Naive thymus-derived CD4-positive, alpha-beta T cell (primary cell): ENCODE results near the gene TBPL2. TPM values are rescaled to one million over a fixed set of nuclear protein-coding genes. Genes with fewer than 3 reads are reported as not detected.

Experiments used
- ATAC-seq: fragments of 150-1000 bp; cut with Tn5 transposase; 2 replicates; pipeline ENCODE4 v1.10.0; 2021; ENCODE audit warnings: mild to moderate bottlenecking, moderate library complexity
- CTCF ChIA-PET: fragments of 350-600 bp; sonication (Branson Sonifier 250); formaldehyde crosslinking; loops from one replicate; lab custom pipeline; 2021; ENCODE audit warnings: antibody characterized with exemption; lab: Charles Lee
- POLR2A ChIA-PET: fragments of 350-600 bp; sonication (Branson Sonifier 250); formaldehyde crosslinking; loops from one replicate; lab custom pipeline; 2021; ENCODE audit warnings: antibody characterized with exemption, inconsistent platforms; lab: Charles Lee
- DNase-seq, 9 donors: peaks; one replicate each; pipeline versions ENCODE4 v3.0.0 to v3.0.0-alpha.2; 2020 to 2022; ENCODE audit warnings: mixed read lengths in 1 of 9
- H3K27ac ChIP-seq: one replicate; pipeline ENCODE4 v1.7.0; 2013; ENCODE audit warnings: mild to moderate bottlenecking, low read depth, low read length, moderate library complexity
- H3K27me3 ChIP-seq, 2 donors: one replicate each; pipeline ENCODE4 v1.7.0; 2013; ENCODE audit warnings: low read length in 2 of 2, mild to moderate bottlenecking in 2 of 2, moderate library complexity in 2 of 2; ENCODE audit not compliant: control insufficient read depth in 2 of 2, insufficient read depth in 2 of 2
- H3K36me3 ChIP-seq, 3 experiments: 1 replicate in 2 of 3; 2 replicates in 1 of 3; pipeline ENCODE4 v1.7.0; 2013; ENCODE audit warnings: low read length in 3 of 3, mild to moderate bottlenecking in 3 of 3, moderate library complexity in 1 of 3; ENCODE audit not compliant: insufficient read depth in 3 of 3, control insufficient read depth in 2 of 3
- H3K4me1 ChIP-seq, 2 donors: one replicate each; pipeline ENCODE4 v1.7.0; 2013; ENCODE audit warnings: low read length in 2 of 2, mild to moderate bottlenecking in 2 of 2, moderate library complexity in 1 of 2; ENCODE audit not compliant: control insufficient read depth in 2 of 2, insufficient read depth in 2 of 2
- H3K4me3 ChIP-seq: 2 replicates; pipeline ENCODE4 v1.7.0; 2013; ENCODE audit warnings: mild to moderate bottlenecking, low read length
- H3K9me3 ChIP-seq, 3 experiments: 1 replicate in 2 of 3; 2 replicates in 1 of 3; pipeline ENCODE4 v1.7.0; 2013; ENCODE audit warnings: low read length in 3 of 3; ENCODE audit not compliant: control insufficient read depth in 2 of 3
- H3K27ac Mint-ChIP-seq, 9 donors: one replicate each; pipeline ENCODE4 v1.8.0; 2020 to 2022; ENCODE audit warnings: mixed read lengths in 9 of 9, mild to moderate bottlenecking in 8 of 9, moderate library complexity in 5 of 9, inconsistent platforms in 2 of 9
- H3K27me3 Mint-ChIP-seq, 5 donors: one replicate each; pipeline ENCODE4 v1.8.0; 2021 to 2022; ENCODE audit warnings: mixed read lengths in 5 of 5, mild to moderate bottlenecking in 1 of 5
- H3K36me3 Mint-ChIP-seq, 5 donors: one replicate each; pipeline ENCODE4 v1.8.0; 2020 to 2022; ENCODE audit warnings: mixed read lengths in 5 of 5, mild to moderate bottlenecking in 3 of 5, inconsistent platforms in 1 of 5
- H3K4me1 Mint-ChIP-seq, 7 donors: one replicate each; pipeline ENCODE4 v1.8.0; 2020 to 2022; ENCODE audit warnings: mixed read lengths in 7 of 7, mild to moderate bottlenecking in 3 of 7, inconsistent platforms in 1 of 7
- H3K4me3 Mint-ChIP-seq, 10 donors: one replicate each; pipeline ENCODE4 v1.8.0; 2020 to 2022; ENCODE audit warnings: mild to moderate bottlenecking in 10 of 10, mixed read lengths in 10 of 10, moderate library complexity in 6 of 10, inconsistent platforms in 2 of 10
- H3K9me3 Mint-ChIP-seq, 11 donors: one replicate each; pipeline ENCODE4 v1.8.0; 2020 to 2022; ENCODE audit warnings: mixed read lengths in 11 of 11, mild to moderate bottlenecking in 4 of 11, inconsistent platforms in 1 of 11, moderate library complexity in 1 of 11
- intact Hi-C, 2 donors: fragments of 100-400 bp; cut with micrococcal nuclease; formaldehyde crosslinking; loops; one replicate each; pipeline ENCODE4 v1.15.1; 2023
- polyA plus RNA-seq, 2 donors: library from polyadenylated mRNA; unstranded; fragments of 300-500 nt; fragmentation: Illumina TruSeq; gene quantifications; one replicate each; pipeline ENCODE4 v1.2.3, GENCODE V29; 2021
- total RNA-seq, 6 experiments: library from RNA in 5 of 6; stranded (reverse) in 5 of 6; gene quantifications; 1 replicate in 5 of 6; 2 replicates in 1 of 6; pipeline ENCODE4 v1.2.3 and lab custom pipeline; 2021 to 2026

The TBPL2 gene
- total and polyA plus RNA-seq, 7 experiments from 2014 or later = not detected

GRCh38 chr14:55436519-55436918 is 3.9 kb downstream of the TBPL2 start:
- H3K9me3 ChIP-seq = no peaks in the 10 kb centered on the region
- ChIA-PET CTCF (interaction anchor here (1.7 to 3.7 kb wide), 2 partner anchors 10 to 1038 kb away, joined by 4 to 19 read pairs; no protein-coding TSS in a partner anchor), POLR2A (interaction anchor here (0.6 to 1.2 kb wide), 2 partner anchors 100 to 145 kb away, joined by 3 to 4 read pairs; no protein-coding TSS in a partner anchor)
- no peak overlapping the region for H3K4me3 ChIP-seq
- DNase-seq (no peak), ATAC-seq (no peak)
- no peak overlapping the region for H3K27ac ChIP-seq
- Mint-ChIP-seq H3K27ac (peak overlapping the region in 4 of 9 donors; percentile 46 to 80 (median 56)), H3K9me3 (no peaks in the 10 kb centered on the region), H3K4me1 (peaks cover 13 to 38% (median 33%) of the 10 kb centered on the region in 7 donors), H3K36me3 (no peaks in the 10 kb centered on the region), H3K4me3 (peak overlapping the region in 2 of 10 donors; percentile 6 to 21), H3K27me3 (peaks cover 0 to 10% (median 0%) of the 10 kb centered on the region in 5 donors)
- H3K27me3 ChIP-seq = no peaks in the 10 kb centered on the region
- intact Hi-C loops = loop anchor here in 1 of 2 donors (10.0 kb wide), 1 partner anchor 1958 kb away; the partner anchor contains the start of gene NAA30
- H3K4me1 ChIP-seq = peaks cover 15 to 27% of the 10 kb centered on the region in 2 donors
- H3K36me3 ChIP-seq = no peaks in the 10 kb centered on the region

GRCh38 chr14:55434805-55435174 is 5.6 kb downstream of the TBPL2 start:
- Histone ChIP-seq H3K4me1 (peaks cover 15 to 35% of the 10 kb centered on the region in 2 donors), H3K36me3 (no peaks in the 10 kb centered on the region), H3K27me3 (no peaks in the 10 kb centered on the region), H3K9me3 (no peaks in the 10 kb centered on the region), H3K4me3 (peak overlapping the region; percentile 41), H3K27ac (peak overlapping the region; percentile 56)
- Mint-ChIP-seq H3K9me3 (no peaks in the 10 kb centered on the region), H3K27ac (peak overlapping the region in 8 of 9 donors; percentile 37 to 87 (median 75)), H3K27me3 (peaks cover 0 to 10% (median 0%) of the 10 kb centered on the region in 5 donors), H3K4me3 (peak overlapping the region in 9 of 10 donors; percentile 12 to 84 (median 69)), H3K4me1 (peaks cover 18 to 55% (median 44%) of the 10 kb centered on the region in 7 donors), H3K36me3 (no peaks in the 10 kb centered on the region)
- ChIA-PET POLR2A (interaction anchor here (0.6 to 2.2 kb wide), 4 partner anchors 60 to 1955 kb away, joined by 3 to 7 read pairs (median 3); no protein-coding TSS in a partner anchor), CTCF (interaction anchor here (0.6 to 3.7 kb wide), 9 partner anchors 9 to 1833 kb away, joined by 3 to 19 read pairs (median 4); no protein-coding TSS in a partner anchor)
- intact Hi-C loops = loop anchor here in 1 of 2 donors (2.0 to 10.0 kb wide), 5 partner anchors 244 to 1960 kb away; partner anchors contain the start of genes AP5M1, DLGAP5, EXOC5 and NAA30
- ATAC-seq = no peak
- DNase-seq = no peak

GRCh38 chr14:55433880-55434804 is 6.3 kb downstream of the TBPL2 start:
- H3K27me3 ChIP-seq = no peaks in the 10 kb centered on the region
- H3K4me3 ChIP-seq = peak overlapping the region; percentile 41
- intact Hi-C loops = loop anchor here in 1 of 2 donors (2.0 to 10.0 kb wide), 5 partner anchors 243 to 1961 kb away; partner anchors contain the start of genes AP5M1, DLGAP5, EXOC5 and NAA30
- peaks cover 0 to 10% (median 0%) of the 10 kb centered on the region in 5 donors for H3K27me3 Mint-ChIP-seq
- H3K9me3 ChIP-seq = no peaks in the 10 kb centered on the region
- H3K36me3 Mint-ChIP-seq = no peaks in the 10 kb centered on the region
- ChIA-PET POLR2A (interaction anchor here (0.9 to 2.2 kb wide), 3 partner anchors 24 to 685 kb away, joined by 3 to 7 read pairs (median 3); no protein-coding TSS in a partner anchor), CTCF (interaction anchor here (0.6 to 1.9 kb wide), 7 partner anchors 10 to 907 kb away, joined by 3 to 8 read pairs (median 4); no protein-coding TSS in a partner anchor)
- H3K36me3 ChIP-seq = no peaks in the 10 kb centered on the region
- no peaks in the 10 kb centered on the region for H3K9me3 Mint-ChIP-seq
- H3K4me1 Mint-ChIP-seq = peaks cover 18 to 56% (median 46%) of the 10 kb centered on the region in 7 donors
- peak overlapping the region; percentile 56 for H3K27ac ChIP-seq
- peaks cover 15 to 37% of the 10 kb centered on the region in 2 donors for H3K4me1 ChIP-seq
- peak overlapping the region in 8 of 9 donors; percentile 72 to 91 (median 78) for H3K27ac Mint-ChIP-seq
- peak overlapping the region; percentile 55 to 84 (median 70) for H3K4me3 Mint-ChIP-seq
- DNase-seq = peak in 5 of 9 donors; percentile 16 to 45 (median 38)
- ATAC-seq = peak; percentile 38

- DNase-seq = no peak
- CTCF ChIA-PET = interaction anchor here (0.6 to 2.3 kb wide), 2 partner anchors 78 to 187 kb away, joined by 3 to 11 read pairs; no protein-coding TSS in a partner anchor
- Histone ChIP-seq H3K27me3 (no peaks in the 10 kb centered on the region), H3K9me3 (no peaks in the 10 kb centered on the region), H3K36me3 (no peaks in the 10 kb centered on the region), H3K4me3 (no peak overlapping the region), H3K4me1 (peaks cover 15 to 37% of the 10 kb centered on the region in 2 donors), H3K27ac (no peak overlapping the region)
- no peak for ATAC-seq
- H3K4me1 Mint-ChIP-seq = peaks cover 18 to 56% (median 46%) of the 10 kb centered on the region in 7 donors
- no peaks in the 10 kb centered on the region for H3K36me3 Mint-ChIP-seq
- POLR2A ChIA-PET = interaction anchor here (0.8 to 1.0 kb wide), 2 partner anchors 9 to 181 kb away, joined by 3 to 4 read pairs; no protein-coding TSS in a partner anchor
- H3K27ac Mint-ChIP-seq = peak overlapping the region in 5 of 9 donors; percentile 2 to 83 (median 30)
- peaks cover 0 to 7% (median 0%) of the 10 kb centered on the region in 5 donors for H3K27me3 Mint-ChIP-seq
- no peaks in the 10 kb centered on the region for H3K9me3 Mint-ChIP-seq
- intact Hi-C loops = loop anchor here in 1 of 2 donors (5.0 to 10.0 kb wide), 4 partner anchors 685 to 1962 kb away; partner anchors contain the start of genes AP5M1, EXOC5, NAA30 and PELI2
- peak overlapping the region in 2 of 10 donors; percentile 22 to 25 for H3K4me3 Mint-ChIP-seq
Observed at GRCh38 chr14:55432628-55433027, 7.8 kb downstream of the TBPL2 start.

- ChIA-PET CTCF (interaction anchor here (0.7 to 3.6 kb wide), 4 partner anchors 8 to 160 kb away, joined by 3 to 17 read pairs (median 4); no protein-coding TSS in a partner anchor), POLR2A (interaction anchor here (0.6 to 1.1 kb wide), 4 partner anchors 16 to 686 kb away, joined by 3 to 4 read pairs (median 3); no protein-coding TSS in a partner anchor)
- peak; percentile 94 for ATAC-seq
- Histone ChIP-seq H3K27me3 (no peaks in the 10 kb centered on the region), H3K36me3 (no peaks in the 10 kb centered on the region), H3K4me3 (no peak overlapping the region), H3K4me1 (peaks cover 15 to 32% of the 10 kb centered on the region in 2 donors), H3K9me3 (no peaks in the 10 kb centered on the region), H3K27ac (peak overlapping the region; percentile 10)
- H3K27me3 Mint-ChIP-seq = no peaks in the 10 kb centered on the region
- no peaks in the 10 kb centered on the region for H3K9me3 Mint-ChIP-seq
- peak in 7 of 9 donors; percentile 65 to 83 (median 77) for DNase-seq
- H3K27ac Mint-ChIP-seq = peak overlapping the region in 8 of 9 donors; percentile 2 to 93 (median 70)
- H3K4me3 Mint-ChIP-seq = no peak overlapping the region
- no peaks in the 10 kb centered on the region for H3K36me3 Mint-ChIP-seq
- H3K4me1 Mint-ChIP-seq = peaks cover 18 to 48% (median 39%) of the 10 kb centered on the region in 7 donors
- intact Hi-C loops = loop anchor here (1.0 to 10.0 kb wide), 14 partner anchors 18 to 1965 kb away; partner anchors contain the start of genes FBXO34 (in 2 of the 2), AP5M1 (in 1 of the 2), EXOC5 (in 1 of the 2) and KTN1 (in 1 of the 2)
Observed at GRCh38 chr14:55430024-55430690, 10.3 kb downstream of the TBPL2 start.
